NCI-H524 treated with DMSO at 0.1 percent for 48 hours (cell line): ENCODE data around the gene PXYLP1.

Experiments
- DNase-seq: peaks from one replicate; lab custom pipeline; 2025; lab: John Stamatoyannopoulos, UW

Gene PXYLP1

DNA sequence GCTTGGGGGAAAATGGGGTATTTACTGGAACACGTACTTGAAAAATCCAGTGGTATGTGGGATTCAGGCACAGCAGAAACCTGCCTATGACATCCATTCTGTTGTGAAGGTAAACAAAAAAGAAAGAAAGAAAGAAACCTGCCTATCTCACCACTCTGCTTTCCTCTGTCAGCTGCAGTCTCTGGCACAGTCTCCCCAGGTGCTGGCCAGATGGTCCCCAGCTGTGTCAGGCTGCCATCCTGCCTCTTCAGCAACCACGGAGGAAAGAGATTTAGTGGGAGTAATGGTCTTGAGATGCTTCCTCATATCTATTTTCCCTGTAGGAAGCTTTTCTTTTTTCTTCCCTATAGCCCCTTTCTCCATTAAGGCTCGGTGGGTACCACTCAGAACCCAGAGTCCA lies 2.5 kb upstream of the PXYLP1 start:
- peak; percentile 39 for DNase-seq

DNA sequence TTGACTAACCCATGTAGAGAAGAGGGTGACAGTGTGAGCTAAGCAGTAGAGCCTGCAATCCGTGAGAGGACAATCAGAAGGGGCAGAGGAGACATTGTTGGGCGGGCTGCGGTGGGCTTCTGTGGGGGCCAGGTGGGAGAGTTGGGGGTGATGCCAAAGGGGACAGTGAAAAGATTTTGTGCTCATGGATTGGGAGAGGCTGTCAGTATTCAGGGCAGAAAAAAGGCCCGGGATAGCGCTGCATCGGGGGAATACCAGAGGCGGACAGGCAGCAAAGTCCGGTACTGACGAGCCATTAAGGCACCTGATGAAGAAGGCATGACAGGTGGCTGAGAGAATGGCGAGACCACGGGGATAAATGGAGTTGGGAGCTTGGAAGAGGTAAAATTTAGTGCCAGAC lies 1.3 kb upstream of the PXYLP1 start:
- no peak for DNase-seq

DNA sequence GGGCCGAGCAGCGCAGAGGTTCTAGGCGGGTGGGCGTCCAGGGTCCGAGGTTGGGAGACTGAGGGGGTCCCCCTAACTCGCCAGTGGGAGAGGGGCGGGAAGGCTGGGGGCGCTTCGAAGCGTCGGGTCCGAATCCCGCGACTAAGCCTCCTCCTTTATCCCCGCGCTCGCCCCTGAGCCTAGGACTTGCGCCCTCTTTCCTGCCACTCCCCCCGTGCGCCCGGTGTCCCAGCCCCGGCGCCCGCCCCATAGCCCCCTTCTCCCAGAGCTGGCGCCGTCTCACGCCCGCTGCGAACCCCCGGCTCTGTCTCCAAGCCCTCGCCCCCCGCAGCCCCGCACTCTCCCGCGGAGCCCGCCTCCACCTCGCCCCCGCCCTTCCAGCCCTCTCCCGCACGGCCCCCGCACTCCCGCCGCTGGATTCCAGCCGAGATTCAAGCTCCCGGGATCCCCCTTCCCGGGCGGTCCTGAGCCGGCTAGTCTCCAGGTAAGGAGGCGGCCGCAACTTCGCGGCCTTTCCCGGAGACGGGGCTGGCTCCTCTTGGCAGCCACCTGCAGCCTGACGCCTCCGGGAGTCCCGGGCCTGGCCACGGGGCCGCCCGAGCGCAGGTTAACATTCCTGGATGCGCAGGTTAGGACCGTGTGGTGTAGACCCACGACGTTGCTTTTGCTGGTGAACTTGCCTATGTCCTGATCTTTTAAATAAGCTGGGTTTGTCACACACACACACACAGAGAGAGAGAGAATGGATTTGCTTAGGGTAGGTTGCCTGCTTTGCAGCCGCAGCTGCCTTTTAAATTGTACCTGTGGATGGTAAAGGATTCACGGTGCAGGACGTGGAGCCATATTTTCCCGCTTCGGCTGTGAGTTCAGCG lies 563 bp downstream of the PXYLP1 start:
- DNase-seq = no peak

DNA sequence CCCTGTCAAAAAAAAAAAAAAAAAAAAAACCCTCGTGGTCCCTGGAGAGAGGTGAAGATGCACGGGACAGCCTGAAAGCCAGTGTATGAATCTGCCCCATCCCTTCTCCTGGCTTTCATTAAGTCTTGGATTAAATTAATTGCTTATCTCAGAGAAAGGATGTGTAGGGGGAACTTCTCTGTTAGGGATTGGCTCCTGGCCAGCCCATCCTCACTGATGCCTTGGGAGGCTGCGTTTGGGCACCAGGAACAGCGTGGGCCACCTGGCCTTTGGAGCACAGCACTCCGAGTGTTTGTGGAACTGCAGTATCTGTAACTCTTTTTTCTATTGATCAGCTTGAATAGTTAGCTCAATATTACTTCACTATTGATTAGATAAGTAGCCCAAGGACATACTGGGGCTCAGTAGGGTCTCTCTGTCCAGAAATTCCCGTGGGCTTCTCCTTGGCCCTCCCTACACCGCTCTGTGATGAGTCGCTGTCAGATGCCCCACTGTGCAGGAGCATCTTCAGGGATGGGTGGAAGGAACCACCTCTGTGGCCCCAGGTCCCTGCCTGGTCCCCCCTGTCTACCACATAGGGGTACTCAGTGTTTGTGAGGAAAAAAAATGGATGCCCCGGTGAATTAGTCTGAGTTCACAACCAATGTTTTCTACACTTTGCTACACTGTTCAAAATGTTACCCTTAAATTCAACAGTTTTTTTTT lies 2.0 kb downstream of the PXYLP1 start:
- no peak for DNase-seq

DNA sequence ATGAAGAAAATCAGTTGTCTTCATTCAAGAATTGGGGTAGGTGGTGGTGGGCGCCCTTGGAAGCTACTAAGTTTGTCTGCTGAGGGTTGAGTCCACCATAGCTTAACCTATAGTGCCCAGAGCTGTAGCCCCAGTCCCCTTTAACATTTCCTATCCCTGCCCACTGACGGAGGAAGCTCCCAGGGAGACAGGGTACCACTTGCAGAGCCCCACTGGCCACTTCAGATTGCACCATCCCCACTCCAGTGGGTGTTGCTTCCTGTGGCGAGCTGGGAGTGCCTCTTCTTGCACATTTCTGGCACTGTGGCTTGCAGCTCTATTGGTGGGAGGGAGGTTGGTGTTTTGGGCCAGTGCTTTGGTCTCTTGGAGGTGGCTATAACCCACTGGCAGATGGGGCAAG lies 2.7 kb downstream of the PXYLP1 start:
- no peak for DNase-seq

DNA sequence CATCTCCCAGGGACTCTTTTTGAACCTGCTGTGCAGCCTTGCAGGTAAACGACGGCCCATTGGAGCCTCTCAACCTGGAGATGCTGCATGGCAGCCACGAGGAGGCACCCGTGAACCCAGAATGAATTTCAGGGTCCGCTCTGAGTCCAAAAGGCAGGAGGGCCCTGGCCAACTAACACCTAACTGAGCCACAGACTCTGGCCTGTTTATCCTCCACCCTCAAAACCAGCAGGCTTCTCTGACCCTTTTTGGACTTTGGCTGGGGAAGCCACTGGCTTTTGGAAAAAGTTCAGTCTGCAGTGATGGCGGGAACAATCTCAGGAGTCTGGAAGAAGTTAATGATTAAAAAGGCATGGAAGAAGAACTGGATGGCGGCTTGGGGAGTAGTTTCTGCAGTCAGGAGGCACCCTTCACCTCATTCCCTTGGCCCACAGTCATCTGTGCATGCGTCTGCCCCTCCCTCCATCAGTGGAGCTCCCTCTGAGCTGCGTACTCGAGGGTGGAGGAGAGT lies 4.1 kb downstream of the PXYLP1 start:
- DNase-seq = no peak

DNA sequence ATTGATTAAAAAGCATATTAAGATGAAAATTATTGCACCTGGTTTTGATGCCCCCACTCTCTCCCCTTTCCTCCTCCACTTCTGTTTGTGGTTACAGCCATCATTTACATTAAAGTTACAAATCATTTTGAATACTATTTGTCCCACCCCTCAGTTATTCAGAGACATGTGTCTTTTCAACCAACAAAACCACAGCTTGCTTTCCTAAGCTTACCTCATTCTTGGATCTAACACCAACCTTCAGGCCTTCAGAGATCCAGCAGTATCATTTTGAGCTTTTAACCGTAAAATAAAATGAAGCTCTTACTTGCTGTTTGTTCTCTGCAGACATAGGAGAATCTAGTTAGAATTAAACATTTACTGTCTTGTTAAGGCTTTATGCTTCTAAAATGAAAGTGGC lies 4.7 kb downstream of the PXYLP1 start:
- no peak for DNase-seq

DNA sequence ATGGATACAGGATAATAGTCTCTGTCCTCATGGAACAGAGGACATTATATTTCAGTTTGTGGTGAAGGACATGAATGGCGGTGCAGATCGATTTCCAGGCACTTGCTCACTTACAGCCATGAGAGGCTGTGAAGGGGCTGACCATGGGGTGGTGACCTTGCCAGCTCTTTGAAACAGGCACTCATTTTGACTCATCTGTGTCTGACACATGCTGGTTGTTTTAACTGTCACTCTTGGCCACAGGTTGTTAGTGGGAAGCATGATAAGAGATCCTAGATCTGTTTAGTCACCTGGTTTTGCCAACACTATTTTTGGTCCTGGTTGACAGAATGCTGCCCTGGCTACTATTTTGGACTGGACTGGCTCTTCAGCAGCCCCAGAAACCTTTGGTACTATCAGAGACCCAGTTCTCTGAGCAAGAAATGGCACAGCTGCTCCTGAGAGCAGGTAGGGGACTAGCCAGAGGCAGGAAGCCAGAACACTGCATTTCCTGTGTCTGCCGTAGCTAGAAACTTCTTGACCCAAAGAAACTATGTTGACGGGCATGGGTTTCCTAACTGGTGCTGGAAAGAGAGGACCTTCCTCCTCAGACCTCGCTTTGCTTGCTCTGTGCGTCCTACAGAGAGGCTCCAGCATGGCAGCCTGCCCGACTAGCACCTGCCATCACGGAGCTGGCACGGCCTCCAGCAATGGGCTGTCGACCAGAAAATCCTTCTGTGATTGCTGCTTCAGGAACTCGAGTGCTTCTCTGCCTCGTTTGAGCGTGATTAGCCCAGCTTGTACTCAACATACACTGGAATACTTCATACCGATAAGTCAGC lies 6.3 kb downstream of the PXYLP1 start:
- DNase-seq = no peak

DNA sequence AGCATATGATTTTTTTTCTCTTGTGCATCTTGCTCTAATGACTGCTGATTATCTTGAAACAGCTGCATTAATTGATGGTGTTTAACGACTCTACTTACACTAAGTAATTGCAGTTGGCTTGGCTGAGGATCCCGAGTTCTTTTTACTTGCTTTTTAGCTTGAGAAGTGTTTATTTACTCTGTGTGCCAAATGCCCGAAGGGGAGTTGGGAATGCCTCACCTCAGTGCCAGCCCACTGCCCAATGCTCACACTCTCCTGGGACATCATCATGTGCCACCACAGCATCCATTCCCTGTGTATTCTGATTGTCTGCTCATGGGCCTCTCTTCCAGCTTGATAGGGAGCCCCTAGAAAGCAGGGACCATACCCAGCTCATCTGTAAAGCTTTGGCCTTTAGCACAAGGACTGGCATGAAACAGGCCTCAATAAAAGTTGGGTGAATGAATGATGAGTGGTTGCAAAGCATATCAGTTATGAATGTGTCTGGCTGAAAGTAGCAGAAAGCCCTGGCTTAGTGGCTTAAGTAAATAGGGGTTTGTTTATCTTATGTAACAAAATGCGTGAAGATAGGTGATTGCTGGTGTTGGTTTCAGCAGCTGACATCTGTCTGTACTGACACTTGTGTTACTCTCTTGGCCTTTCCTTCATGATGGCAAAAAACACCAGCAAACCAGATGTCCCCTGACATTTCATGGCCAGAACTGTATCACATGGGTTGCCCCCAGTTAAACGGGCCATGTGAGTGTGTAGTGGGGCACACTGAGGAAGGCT lies 8.1 kb downstream of the PXYLP1 start:
- no peak for DNase-seq

DNA sequence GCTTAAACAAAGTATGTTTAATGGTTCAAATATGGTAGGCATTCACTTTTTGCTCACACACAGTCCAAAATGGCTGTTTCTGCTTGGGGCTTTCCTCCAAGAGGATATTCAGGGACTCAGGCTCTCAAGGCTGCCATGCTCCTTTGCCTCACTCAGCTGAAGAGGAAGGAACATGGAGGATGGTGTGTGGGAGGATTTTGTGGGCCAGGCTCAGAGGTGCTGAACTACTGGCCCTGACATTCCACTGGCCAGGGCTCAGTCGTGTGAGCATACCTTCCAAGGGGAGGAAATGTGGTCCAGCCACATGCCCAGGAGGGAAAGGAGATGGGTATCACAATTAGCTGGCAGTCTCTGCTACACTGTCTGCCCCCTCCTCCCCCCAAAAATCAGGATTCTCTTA lies 8.7 kb downstream of the PXYLP1 start:
- DNase-seq = no peak

DNA sequence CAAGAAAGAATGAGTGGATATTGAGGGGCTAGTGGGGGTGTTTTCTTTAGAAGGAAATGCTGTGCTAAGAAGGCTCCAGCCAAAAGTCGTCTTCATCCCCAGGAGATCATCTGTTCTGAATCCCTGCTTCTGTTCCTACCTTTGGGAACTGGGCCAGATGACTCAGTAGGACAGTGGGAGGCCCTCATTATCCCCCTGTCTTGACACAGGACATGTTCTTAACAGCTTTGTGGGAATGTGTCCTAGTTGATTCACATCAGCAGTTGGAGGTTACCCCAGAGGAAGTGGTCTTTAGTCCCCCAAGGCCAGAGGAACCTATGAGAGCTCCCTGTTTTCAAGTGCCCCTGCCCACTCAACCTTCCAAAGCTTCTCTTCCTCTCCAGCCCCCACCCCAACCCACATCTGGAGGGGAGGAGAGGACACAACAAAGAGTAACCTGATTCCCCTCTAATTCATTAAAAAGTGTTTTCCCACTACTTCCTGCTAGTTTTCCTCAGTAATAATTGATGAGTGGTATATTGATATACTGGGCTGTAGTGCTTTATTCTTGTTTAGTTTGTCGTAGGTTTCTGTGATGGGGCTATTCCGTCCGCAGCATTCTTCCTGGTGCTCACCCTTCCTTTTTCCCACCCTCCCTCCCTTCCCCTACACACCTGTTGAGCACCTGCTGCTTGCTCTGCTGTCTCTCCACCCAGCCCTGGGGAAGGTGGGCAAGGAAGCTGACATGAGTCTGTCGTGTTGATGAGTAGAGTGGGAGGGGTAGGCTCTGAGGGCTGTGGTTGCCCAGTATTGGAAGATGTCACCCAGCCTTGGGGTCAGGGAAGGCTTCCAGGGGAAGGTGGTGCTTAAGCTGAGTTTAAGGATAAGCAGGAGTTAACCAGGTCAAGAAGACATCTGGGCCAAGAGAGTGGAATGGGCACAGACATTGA lies 9.3 kb downstream of the PXYLP1 start:
- DNase-seq = no peak

DNA sequence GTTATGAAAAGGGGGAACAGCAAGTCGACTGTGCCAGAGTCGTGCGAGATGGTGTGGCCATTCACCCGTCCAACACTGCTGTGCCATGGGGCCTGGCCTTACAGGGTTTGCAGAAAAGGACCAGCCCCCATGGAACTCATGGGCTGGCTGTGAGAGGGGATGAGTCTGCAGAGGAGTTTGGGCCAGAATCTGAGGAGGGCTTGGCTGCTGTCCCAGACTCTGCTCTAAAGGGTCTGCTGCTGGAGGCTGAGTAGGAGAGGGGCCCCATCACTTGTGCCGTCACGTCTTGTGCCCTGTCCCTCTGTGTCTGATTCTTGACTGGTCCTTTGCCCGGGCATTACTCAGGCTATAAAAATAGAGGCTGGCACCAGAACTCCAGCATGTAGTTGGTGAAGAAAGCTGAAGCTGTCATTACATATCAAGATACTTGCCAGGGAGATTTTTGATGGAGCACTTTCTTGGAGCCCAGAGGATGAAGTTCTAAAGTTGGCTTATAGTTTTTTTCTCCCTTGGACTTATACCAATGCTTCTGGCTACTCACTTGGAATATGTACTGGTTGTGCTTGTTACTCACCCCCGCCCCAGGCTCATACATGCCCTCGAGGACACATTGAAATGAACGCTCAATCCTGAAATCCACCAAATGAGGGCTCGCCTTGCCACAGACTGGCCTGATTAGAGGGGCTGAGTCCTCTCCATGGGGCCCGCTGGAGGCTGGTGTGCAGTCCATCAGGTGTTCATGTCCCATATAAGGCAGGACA lies 10.2 kb downstream of the PXYLP1 start:
- no peak for DNase-seq

DNA sequence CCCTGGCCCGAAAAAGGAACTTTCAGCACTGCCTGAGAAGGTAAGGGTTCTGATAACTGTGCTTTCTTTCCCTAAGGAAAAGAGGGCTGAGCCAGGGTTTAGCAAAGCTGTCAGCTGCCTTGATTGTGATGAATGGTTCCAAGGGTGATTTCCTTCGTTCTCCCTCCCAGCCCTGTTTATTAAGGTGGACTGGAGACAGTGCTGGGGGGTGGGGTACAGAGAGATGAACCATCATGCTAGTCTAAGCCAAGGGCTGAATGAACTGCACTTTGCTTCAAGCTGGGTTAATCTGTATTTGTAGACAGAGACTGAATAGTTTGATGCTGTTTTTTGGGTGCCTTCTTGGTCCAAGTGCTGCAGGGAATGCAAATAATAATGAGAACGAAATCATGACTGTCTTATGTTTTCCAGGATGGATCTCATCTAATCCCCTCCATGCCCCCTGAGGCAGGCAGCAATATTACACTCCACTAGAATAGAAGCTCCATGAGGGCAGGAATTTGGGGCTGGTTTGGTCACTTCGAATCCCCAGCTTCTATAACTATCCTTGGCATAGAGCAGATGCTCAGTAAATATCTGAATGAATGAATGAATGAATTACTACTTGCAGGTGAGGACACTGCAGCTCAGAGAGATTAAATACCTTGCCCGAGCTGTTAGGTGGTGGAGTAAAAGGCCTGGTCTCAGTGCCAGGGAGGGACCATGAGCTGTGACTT lies 10.9 kb downstream of the PXYLP1 start:
- no peak for DNase-seq

DNA sequence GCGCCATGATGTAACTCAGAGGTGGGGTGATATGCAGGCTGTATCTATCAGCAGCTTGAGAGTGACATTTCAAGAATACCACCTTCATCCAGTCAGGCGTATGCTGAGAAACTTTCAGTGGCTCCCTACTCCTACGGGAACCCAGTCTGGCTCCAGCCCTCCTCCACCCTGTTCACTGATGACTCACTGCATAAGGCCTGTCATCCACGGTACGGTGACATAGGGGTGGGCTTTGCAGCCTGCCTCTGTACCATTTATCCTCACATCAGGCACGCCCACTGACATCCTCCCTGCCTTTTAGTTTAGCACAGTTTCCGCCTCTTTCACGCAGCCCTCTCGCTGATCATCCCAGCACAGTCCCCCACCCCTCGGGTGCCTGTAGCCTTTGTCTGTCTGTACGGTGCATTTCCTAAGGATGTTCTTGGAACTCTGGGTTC lies 11.7 kb downstream of the PXYLP1 start:
- no peak for DNase-seq

DNA sequence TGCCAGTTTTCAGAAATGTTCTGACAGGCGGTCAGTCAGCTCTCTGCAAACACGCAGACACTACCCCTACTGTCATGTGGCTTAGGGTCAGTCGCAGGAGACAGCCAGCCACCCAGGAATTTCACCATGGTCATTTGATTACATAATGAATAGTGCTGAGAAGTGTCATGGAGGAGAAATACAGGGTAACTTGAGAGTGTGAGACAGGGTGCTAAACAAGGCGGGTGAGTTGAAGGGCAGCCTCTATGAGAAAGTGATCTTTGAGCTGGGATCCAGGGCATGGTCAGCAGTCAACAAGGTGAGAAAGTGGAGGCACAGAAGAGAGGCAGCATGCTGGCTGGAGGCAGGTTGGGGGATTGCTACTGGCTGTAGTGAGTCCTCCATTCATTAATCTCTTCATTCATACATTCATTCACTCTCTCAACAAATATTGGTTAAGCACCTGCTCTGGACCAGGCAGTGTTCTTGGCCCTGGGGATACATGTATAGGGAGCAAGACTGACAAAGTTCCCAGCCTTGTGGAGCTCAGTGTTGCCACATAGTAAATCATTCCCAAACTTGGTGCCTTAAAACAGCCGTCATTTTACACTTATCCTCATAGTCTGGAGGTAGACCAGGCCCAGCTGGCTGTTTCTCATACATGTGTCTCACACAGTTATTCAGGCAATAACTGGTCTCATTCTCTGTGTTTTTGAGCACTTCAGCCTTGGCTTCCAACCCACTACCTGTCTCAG lies 14.8 kb downstream of the PXYLP1 start:
- no peak for DNase-seq

DNA sequence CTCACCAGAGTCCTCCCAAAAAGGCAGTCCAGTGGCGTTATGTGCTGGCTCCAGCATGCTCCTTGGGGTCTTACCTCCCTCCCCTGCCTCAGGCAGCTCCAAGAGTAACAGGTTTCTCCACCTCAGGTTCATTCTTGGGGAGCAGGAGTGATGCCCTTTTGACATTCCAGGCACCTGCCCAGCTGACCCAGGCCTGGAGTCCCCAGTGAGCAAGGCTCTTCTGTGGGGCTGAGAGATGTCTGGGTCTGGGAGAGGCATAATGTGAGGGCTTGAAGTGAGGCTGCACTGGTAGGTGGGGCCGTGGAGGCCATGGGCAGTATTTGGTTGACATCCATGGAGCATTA lies 15.3 kb downstream of the PXYLP1 start:
- DNase-seq = no peak

DNA sequence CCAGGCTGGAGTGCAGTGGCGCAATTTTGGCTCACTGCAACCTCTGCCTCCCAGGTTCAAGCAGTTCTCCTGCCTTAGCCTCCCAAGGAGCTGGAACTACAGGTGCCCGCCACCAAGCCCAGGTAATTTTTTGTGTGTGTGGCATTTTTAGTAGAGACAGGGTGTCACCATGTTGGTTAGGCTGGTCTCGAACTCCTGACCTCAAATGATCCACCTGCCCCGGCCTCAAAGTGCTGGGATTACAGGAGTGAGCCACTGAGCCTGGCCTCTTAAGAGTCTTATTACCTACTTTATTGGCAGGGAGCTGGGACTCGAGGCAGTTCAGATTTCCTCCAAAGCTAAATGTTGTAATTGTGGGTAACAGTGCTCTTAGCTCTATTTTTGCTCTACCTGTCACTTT lies 16.4 kb downstream of the PXYLP1 start:
- DNase-seq = no peak

DNA sequence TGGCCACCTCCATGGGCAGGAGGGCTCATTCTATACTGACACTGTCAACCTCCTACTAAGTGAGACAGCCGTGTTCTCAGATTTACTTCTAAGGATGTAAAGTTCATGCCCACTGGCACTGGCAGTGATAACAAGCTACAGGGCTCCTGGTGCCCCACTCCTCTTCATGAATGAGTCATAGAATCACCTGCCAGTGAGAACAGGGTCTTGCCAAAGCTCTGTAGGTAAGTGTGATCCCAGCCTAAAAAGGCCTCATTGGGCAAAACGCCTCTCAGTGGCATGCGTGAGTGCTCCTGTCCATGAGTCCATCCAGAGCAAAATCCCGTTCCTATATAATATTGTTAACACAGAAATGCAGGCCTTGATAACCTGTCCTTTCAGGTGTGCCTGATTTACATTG lies 17.4 kb downstream of the PXYLP1 start:
- DNase-seq = no peak

DNA sequence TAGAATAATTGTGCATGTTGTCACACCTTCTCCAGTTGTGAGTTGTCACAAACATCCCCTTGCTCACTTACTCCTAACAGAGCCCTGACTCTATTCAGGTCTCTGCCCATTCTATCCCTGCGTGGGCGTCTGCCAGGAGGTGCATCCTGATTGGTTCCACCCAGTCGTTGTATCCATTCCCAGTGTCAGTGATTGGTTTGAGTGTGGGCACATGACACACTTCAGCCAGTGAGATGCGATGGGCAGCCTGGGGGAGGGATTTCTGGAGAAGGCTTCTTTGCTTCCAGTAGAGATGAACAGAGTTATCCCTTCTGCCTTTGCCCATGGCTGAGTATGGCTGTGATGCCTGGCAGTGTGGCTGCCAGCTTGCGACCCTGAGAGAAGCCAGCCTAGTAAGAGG lies 18.7 kb downstream of the PXYLP1 start:
- no peak for DNase-seq
